Measurements from ENCODE around the gene PRM3. TPM values are rescaled to one million over a fixed set of nuclear protein-coding genes. Genes with fewer than 3 reads are reported as not detected.
"Not testable (repeated sequence)": the region's sequence is repeated elsewhere in the genome, so short reads cannot be mapped to it uniquely, and the experiment has no call there.

The PRM3 gene
- total RNA-seq, 1 donor from 2014 or later, result not detected

DNA sequence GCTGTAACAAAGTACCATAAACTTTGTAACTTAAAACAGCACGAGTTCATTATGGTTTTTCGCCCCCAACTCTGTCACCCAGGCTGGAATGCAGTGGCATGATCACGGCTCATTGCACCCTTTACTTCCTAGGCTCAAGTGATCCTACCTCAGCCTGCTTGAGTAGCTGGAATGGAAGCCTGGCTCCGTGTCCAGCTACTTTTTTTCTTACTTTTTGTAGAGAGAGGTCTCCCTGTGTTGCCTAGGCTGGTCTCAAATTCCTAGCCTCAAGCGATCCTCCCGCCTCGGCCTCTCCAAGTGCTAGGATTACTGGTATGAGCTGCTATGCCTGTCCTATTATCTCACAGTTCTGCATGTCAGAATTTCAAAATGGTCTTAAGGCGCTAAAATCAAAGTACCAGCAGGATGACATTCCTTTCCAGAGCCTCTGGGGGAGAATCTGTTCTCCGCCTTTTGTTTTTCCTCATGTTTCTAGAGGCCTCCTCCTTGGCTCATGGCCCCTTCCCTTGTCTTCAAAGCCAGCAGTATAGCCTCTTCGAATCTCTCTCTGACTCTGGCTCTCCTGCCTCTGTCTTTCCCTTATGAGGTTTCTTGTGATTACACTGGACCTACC is 17.8 kb upstream of the PRM3 start:
- Mint-ChIP-seq H3K27me3 (ENCODE audit: low read depth) (no peaks in the 10 kb centered on the region), H3K27ac (ENCODE audit: unreplicated experiment) (no peak overlapping the region), H3K9me3 (no peaks in the 10 kb centered on the region), H3K36me3 (ENCODE audit: low read depth) (no peaks in the 10 kb centered on the region), H3K4me1 (peaks cover 6% of the 10 kb centered on the region), H3K4me3 (no peak overlapping the region)
- no peak for DNase-seq (ENCODE audit: low read depth, low spot score)
- TF ChIP-seq CTCF (conservative IDR thresholded peaks at IDR 0.05), result no peak

DNA sequence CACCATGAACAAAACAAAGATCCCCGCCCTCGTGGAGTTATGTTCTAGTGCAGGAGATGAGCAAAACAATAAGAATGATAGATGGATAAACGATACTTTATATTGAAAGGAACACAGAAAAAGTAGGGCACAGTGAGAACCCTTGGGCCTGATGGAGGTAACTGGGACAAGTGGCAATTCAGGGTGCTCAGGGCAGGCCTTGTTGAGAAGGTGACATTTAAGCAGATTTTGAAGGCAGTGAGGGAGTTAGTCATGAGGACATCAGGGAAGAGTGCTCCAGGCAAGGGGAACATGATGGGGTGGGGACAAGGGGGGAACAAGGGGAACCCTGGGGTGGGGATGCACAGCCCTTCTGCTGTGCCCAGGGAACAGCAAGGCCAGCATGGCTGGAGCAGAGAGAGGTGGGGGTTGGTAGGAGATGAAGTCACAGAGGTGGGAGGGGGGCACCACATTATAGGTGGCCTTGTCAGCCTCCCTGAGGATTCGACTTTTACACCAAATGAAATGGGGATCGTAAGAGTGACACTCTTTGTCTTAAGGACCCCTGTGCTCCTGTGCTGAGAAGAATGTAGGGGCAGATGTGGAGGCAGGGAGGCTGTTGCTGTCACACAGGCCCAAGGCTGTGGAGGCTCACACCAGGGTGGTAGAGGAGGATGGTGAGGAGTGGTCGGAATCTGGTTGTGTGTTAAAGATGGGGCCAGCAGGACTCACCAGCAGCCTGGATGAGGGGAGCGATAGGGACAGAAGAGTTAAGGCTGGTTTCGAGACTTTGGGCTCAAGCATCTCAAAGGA is 16.9 kb upstream of the PRM3 start:
- Mint-ChIP-seq H3K36me3 (ENCODE audit: low read depth) (no peaks in the 10 kb centered on the region), H3K27ac (ENCODE audit: unreplicated experiment) (no peak overlapping the region), H3K27me3 (ENCODE audit: low read depth) (no peaks in the 10 kb centered on the region), H3K9me3 (no peaks in the 10 kb centered on the region), H3K4me1 (peaks cover 6% of the 10 kb centered on the region), H3K4me3 (no peak overlapping the region)
- TF ChIP-seq CTCF (conservative IDR thresholded peaks at IDR 0.05), result no peak
- DNase-seq (ENCODE audit: low read depth, low spot score), result no peak

DNA sequence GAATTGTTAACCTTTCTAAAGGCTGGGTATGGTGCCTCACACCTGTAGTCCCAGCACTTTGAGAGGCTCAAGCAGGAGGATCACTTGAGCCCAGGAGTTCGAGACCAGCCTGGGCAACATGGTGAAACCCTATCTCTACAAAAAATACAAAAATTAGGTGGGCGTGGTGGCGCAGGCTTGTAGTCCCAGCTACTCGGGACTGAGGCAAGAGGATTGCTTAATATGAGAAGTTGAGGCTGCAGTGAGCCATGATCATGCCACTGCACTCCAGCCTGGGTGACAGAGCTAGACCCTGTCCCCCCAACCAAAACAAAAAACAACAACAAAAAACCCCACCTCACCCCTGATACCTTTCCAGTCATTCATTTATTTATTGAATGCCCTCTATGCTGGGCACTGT is 16.3 kb upstream of the PRM3 start:
- not testable (repeated sequence) for H3K27ac Mint-ChIP-seq (ENCODE audit: unreplicated experiment); H3K27me3 Mint-ChIP-seq (ENCODE audit: low read depth); H3K36me3 Mint-ChIP-seq (ENCODE audit: low read depth); DNase-seq (ENCODE audit: low read depth, low spot score); H3K4me3 Mint-ChIP-seq; H3K9me3 Mint-ChIP-seq; H3K4me1 Mint-ChIP-seq

- Mint-ChIP-seq H3K27me3 (ENCODE audit: low read depth) (no peaks in the 10 kb centered on the region), H3K9me3 (no peaks in the 10 kb centered on the region), H3K36me3 (ENCODE audit: low read depth) (no peaks in the 10 kb centered on the region), H3K4me1 (peaks cover 6% of the 10 kb centered on the region), H3K4me3 (no peak overlapping the region), H3K27ac (ENCODE audit: unreplicated experiment) (no peak overlapping the region)
- no peak for TF ChIP-seq CTCF (conservative IDR thresholded peaks at IDR 0.05)
- no peak for DNase-seq (ENCODE audit: low read depth, low spot score)
Measured at GRCh38 chr16:11289202-11289601, 15.8 kb upstream of the PRM3 start.

DNA sequence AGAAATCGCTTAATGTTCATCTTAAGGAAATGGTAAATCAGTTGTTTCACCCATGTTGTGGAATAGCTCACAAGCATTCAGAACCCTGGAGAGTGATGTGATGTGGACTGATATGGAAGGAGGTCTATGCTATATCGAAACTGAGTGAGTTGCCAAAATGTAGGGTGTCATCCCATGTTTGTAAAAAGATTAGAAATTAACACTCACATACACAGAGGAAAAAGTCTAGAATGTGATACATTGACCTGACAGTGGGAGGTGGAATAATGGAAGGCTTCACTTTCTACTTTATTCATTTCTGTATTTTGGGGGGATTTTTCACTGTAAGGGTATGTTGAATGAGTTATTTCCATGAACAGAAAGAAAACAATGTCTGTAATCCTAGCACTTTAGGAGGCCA is 12.4 kb upstream of the PRM3 start:
- no peaks in the 10 kb centered on the region for H3K36me3 Mint-ChIP-seq (ENCODE audit: low read depth)
- H3K27ac Mint-ChIP-seq (ENCODE audit: unreplicated experiment), result no peak overlapping the region
- H3K9me3 Mint-ChIP-seq, result no peaks in the 10 kb centered on the region
- H3K4me3 Mint-ChIP-seq, result no peak overlapping the region
- DNase-seq (ENCODE audit: low read depth, low spot score), result no peak
- no peaks in the 10 kb centered on the region for H3K27me3 Mint-ChIP-seq (ENCODE audit: low read depth)
- no peak for TF ChIP-seq CTCF (conservative IDR thresholded peaks at IDR 0.05)
- no peaks in the 10 kb centered on the region for H3K4me1 Mint-ChIP-seq

GRCh38 chr16:11283820-11284248 is 10.4 kb upstream of the PRM3 start:
- H3K4me1 Mint-ChIP-seq, result no peaks in the 10 kb centered on the region
- TF ChIP-seq CTCF (conservative IDR thresholded peaks at IDR 0.05), result no peak
- no peak for DNase-seq (ENCODE audit: low read depth, low spot score)
- no peaks in the 10 kb centered on the region for H3K27me3 Mint-ChIP-seq (ENCODE audit: low read depth)
- no peaks in the 10 kb centered on the region for H3K36me3 Mint-ChIP-seq (ENCODE audit: low read depth)
- H3K9me3 Mint-ChIP-seq, result no peaks in the 10 kb centered on the region
- no peak overlapping the region for H3K27ac Mint-ChIP-seq (ENCODE audit: unreplicated experiment)
- H3K4me3 Mint-ChIP-seq, result no peak overlapping the region
